Measurements from ENCODE around the gene WDR31. TPM values are rescaled to one million over a fixed set of nuclear protein-coding genes. Genes with fewer than 3 reads are reported as not detected.

WDR31 gene
- total RNA-seq, 1 donor from 2014 or later: 2.0 TPM

GRCh38 chr9:113350107-113350661 lies 10.1 kb upstream of the WDR31 start:
- Histone ChIP-seq H3K27ac (no peak overlapping the region), H3K27me3 (peaks cover 5% of the 10 kb centered on the region), H3K4me3 (peak overlapping the region; percentile 41 to 59), H3K36me3 (no peaks in the 10 kb centered on the region), H3K4me1 (peaks cover 9% of the 10 kb centered on the region), H3K9me3 (no peaks in the 10 kb centered on the region)
- intact Hi-C loops (cut with DNase I): no loop called here
- TF ChIP-seq CTCF (IDR thresholded peaks at IDR 0.05) (no peak), POLR2A (IDR thresholded peaks at IDR 0.05) (no peak), POLR2AphosphoS5 (IDR thresholded peaks at IDR 0.05; ENCODE audit: insufficient read depth in 1 of 2, low read depth in 1 of 2) (no peak)
- DNase-seq (ENCODE audit: extremely low spot score in 2 of 2): no peak

- Histone ChIP-seq H3K4me1 (peaks cover 9% of the 10 kb centered on the region), H3K27me3 (peaks cover 5% of the 10 kb centered on the region), H3K36me3 (no peaks in the 10 kb centered on the region), H3K9me3 (no peaks in the 10 kb centered on the region), H3K4me3 (peak within 1 kb of the TSS; percentile 41 to 59), H3K27ac (no peak within 1 kb of the TSS)
- TF ChIP-seq POLR2A (IDR thresholded peaks at IDR 0.05): no peak
- intact Hi-C loops (cut with DNase I): no loop called here
- DNase-seq (ENCODE audit: extremely low spot score in 2 of 2): no peak
Measured at GRCh38 chr9:113349445-113350094, 9.5 kb upstream of the WDR31 start, which contains the start of gene BSPRY. Gene BSPRY, plus strand, starts transcription at chr9:113349541. Its CDS starts 39 bp downstream, at chr9:113349580.

GRCh38 chr9:113349066-113349444 lies 9.0 kb upstream of the WDR31 start:
- Histone ChIP-seq H3K4me3 (peak overlapping the region in 1 of 2 donors; percentile 59), H3K9me3 (no peaks in the 10 kb centered on the region), H3K27ac (no peak overlapping the region), H3K27me3 (peaks cover 5% of the 10 kb centered on the region), H3K36me3 (no peaks in the 10 kb centered on the region), H3K4me1 (peaks cover 9% of the 10 kb centered on the region)
- intact Hi-C loops (cut with DNase I): no loop called here
- TF ChIP-seq POLR2A (IDR thresholded peaks at IDR 0.05) (no peak), POLR2AphosphoS5 (IDR thresholded peaks at IDR 0.05; ENCODE audit: insufficient read depth in 1 of 2, low read depth in 1 of 2) (no peak), CTCF (IDR thresholded peaks at IDR 0.05) (no peak)
- DNase-seq (ENCODE audit: extremely low spot score in 2 of 2): no peak

- H3K27me3 ChIP-seq: peaks cover 5% of the 10 kb centered on the region
- H3K4me1 ChIP-seq: peaks cover 9% of the 10 kb centered on the region
- H3K27ac ChIP-seq: no peak overlapping the region
- H3K4me3 ChIP-seq: no peak overlapping the region
- no peaks in the 10 kb centered on the region for H3K9me3 ChIP-seq
- intact Hi-C loops (cut with DNase I): no loop called here
- H3K36me3 ChIP-seq: no peaks in the 10 kb centered on the region
- DNase-seq (ENCODE audit: extremely low spot score in 2 of 2): no peak
- TF ChIP-seq CTCF (IDR thresholded peaks at IDR 0.05) (no peak), POLR2AphosphoS5 (IDR thresholded peaks at IDR 0.05; ENCODE audit: insufficient read depth in 1 of 2, low read depth in 1 of 2) (no peak), POLR2A (IDR thresholded peaks at IDR 0.05) (no peak)
Measured at GRCh38 chr9:113348437-113348836, 8.4 kb upstream of the WDR31 start.

- Histone ChIP-seq H3K27me3 (no peaks in the 10 kb centered on the region), H3K4me3 (no peak overlapping the region), H3K36me3 (no peaks in the 10 kb centered on the region), H3K27ac (no peak overlapping the region), H3K9me3 (no peaks in the 10 kb centered on the region), H3K4me1 (peaks cover 16% of the 10 kb centered on the region)
- TF ChIP-seq POLR2AphosphoS5 (IDR thresholded peaks at IDR 0.05; ENCODE audit: insufficient read depth in 1 of 2, low read depth in 1 of 2) (no peak), POLR2A (IDR thresholded peaks at IDR 0.05) (no peak), CTCF (IDR thresholded peaks at IDR 0.05) (no peak)
- DNase-seq (ENCODE audit: extremely low spot score in 2 of 2): no peak
- intact Hi-C loops (cut with DNase I): no loop called here
Measured at GRCh38 chr9:113345671-113346070, 5.6 kb upstream of the WDR31 start.

Data from vagina (tissue), 2 donors.